Astrocyte (in vitro differentiated cells and primary cell): ENCODE data around the gene IP6K1. TPM values are rescaled to one million over a fixed set of nuclear protein-coding genes. Genes with fewer than 3 reads are reported as not detected.

ENCODE experiments used
- DNase-seq: peaks from one replicate; pipeline ENCODE4 v3.0.0-alpha.2; 2010; ENCODE audit warnings: low read depth
- FAIRE-seq: peaks from 2 replicates; lab custom pipeline; 2011; peaks lifted over from hg19 to GRCh38; lab: Jason Lieb, UNC
- H2AFZ ChIP-seq: 2 replicates; pipeline ENCODE4 v1.6.0; 2012; ENCODE audit warnings: low read depth, low read length, inconsistent platforms
- H3K27ac ChIP-seq: 2 replicates; pipeline ENCODE4 v1.5.1; 2011; ENCODE audit warnings: low read depth, low read length, inconsistent platforms
- H3K27me3 ChIP-seq: 2 replicates; pipeline ENCODE4 v1.6.0; 2011; ENCODE audit warnings: low read length, inconsistent platforms; ENCODE audit not compliant: insufficient read depth
- H3K36me3 ChIP-seq: 2 replicates; pipeline ENCODE4 v1.5.1; 2011; ENCODE audit warnings: low read length, inconsistent platforms; ENCODE audit not compliant: insufficient read depth
- H3K4me1 ChIP-seq: 2 replicates; pipeline ENCODE4 v1.5.1; 2011; ENCODE audit warnings: low read length, inconsistent platforms; ENCODE audit not compliant: insufficient read depth
- H3K4me2 ChIP-seq: 2 replicates; pipeline ENCODE4 v1.6.0; 2012; ENCODE audit warnings: low read length, inconsistent platforms
- H3K4me3 ChIP-seq: 2 replicates; pipeline ENCODE4 v1.5.1; 2011; ENCODE audit warnings: low read depth, mild to moderate bottlenecking, low read length, inconsistent platforms; ENCODE audit not compliant: insufficient read depth
- H3K79me2 ChIP-seq: 2 replicates; pipeline ENCODE4 v1.6.0; 2012; ENCODE audit warnings: mild to moderate bottlenecking, low read length, inconsistent platforms; ENCODE audit not compliant: insufficient read depth
- H3K9ac ChIP-seq: 2 replicates; pipeline ENCODE4 v1.6.0; 2012; ENCODE audit warnings: mild to moderate bottlenecking, low read length, inconsistent platforms
- H3K9me3 ChIP-seq: 2 replicates; pipeline ENCODE4 v1.5.1; 2012; ENCODE audit warnings: low read depth, mild to moderate bottlenecking, low read length, inconsistent platforms; ENCODE audit not compliant: insufficient read depth
- H4K20me1 ChIP-seq: 2 replicates; pipeline ENCODE4 v1.6.0; 2012; ENCODE audit warnings: low read length, inconsistent platforms; ENCODE audit not compliant: insufficient read depth
- H3K27ac Mint-ChIP-seq: one replicate; pipeline ENCODE4 v1.8.0; 2021; ENCODE audit warnings: mild to moderate bottlenecking, mixed read lengths; ENCODE audit not compliant: unreplicated experiment
- H3K27me3 Mint-ChIP-seq: one replicate; pipeline ENCODE4 v1.8.0; 2021; ENCODE audit warnings: low read depth, mixed read lengths; ENCODE audit not compliant: unreplicated experiment
- H3K36me3 Mint-ChIP-seq: one replicate; pipeline ENCODE4 v1.8.0; 2021; ENCODE audit warnings: low read depth, mixed read lengths; ENCODE audit not compliant: unreplicated experiment
- H3K4me1 Mint-ChIP-seq: one replicate; pipeline ENCODE4 v1.8.0; 2021; ENCODE audit warnings: low read depth, mixed read lengths; ENCODE audit not compliant: unreplicated experiment
- H3K4me3 Mint-ChIP-seq: one replicate; pipeline ENCODE4 v1.8.0; 2021; ENCODE audit warnings: mild to moderate bottlenecking, moderate library complexity, mixed read lengths; ENCODE audit not compliant: unreplicated experiment
- H3K9me3 Mint-ChIP-seq: one replicate; pipeline ENCODE4 v1.8.0; 2021; ENCODE audit warnings: mild to moderate bottlenecking, mixed read lengths; ENCODE audit not compliant: unreplicated experiment
- EZH2 ChIP-seq: IDR thresholded peaks from 2 replicates; pipeline ENCODE4 v1.6.1; 2012; ENCODE audit warnings: mild to moderate bottlenecking, low read length, inconsistent platforms; ENCODE audit not compliant: insufficient read depth
- total RNA-seq: library from RNA; stranded (reverse); gene quantifications from 2 replicates; pipeline ENCODE4 v1.2.1, GENCODE V29; 2021
- TF ChIP-seq, protein P1 (sequence below): IDR thresholded peaks from 2 replicates; pipeline ENCODE4 v1.5.1; 2011; ENCODE audit warnings: low read depth, mild to moderate bottlenecking, inconsistent platforms, low read length, moderate library complexity; ENCODE audit not compliant: insufficient read depth

IP6K1 gene
- total RNA-seq, 1 donor from 2014 or later: 38.3 TPM

DNA sequence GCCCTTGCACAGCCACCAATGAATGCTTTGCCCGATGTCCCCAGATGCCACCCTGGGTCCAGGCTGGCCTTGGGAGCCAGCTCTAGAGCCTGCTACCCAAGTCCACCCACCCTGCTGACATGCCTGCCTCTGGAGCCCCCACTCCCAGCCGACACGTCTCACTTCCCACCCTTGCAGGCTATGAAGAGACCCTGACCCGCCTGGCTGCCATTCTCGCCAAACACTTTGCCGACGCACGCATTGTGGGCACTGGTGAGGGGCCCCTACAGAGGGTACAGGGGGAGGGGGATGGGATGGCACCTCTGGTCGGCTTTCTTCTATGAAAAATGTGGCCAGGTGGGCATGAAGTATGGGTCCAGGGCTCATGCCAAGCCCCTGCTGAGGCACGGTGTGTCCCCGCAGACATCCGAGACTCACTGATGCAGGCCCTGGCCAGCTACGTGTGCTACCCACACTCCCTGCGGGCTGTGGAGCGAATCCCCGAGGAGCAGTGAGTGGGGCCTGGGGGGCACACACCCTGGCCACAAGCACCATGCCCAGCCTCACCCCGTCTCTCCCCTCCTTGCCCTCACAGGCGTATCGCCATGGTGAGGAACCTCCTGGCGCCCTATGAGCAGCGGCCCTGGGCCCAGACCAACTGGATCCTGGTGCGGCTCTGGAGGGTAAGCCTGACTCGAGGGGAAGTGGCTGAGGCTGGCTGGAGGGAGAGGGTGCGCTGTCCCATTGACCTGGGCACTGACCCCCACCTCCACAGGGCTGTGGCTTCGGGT lies 72.8 kb downstream of the IP6K1 start:
- peaks cover 2% of the 10 kb centered on the region for H3K4me1 ChIP-seq
- no peak for TF ChIP-seq EZH2
- TF ChIP-seq, protein P1, sequence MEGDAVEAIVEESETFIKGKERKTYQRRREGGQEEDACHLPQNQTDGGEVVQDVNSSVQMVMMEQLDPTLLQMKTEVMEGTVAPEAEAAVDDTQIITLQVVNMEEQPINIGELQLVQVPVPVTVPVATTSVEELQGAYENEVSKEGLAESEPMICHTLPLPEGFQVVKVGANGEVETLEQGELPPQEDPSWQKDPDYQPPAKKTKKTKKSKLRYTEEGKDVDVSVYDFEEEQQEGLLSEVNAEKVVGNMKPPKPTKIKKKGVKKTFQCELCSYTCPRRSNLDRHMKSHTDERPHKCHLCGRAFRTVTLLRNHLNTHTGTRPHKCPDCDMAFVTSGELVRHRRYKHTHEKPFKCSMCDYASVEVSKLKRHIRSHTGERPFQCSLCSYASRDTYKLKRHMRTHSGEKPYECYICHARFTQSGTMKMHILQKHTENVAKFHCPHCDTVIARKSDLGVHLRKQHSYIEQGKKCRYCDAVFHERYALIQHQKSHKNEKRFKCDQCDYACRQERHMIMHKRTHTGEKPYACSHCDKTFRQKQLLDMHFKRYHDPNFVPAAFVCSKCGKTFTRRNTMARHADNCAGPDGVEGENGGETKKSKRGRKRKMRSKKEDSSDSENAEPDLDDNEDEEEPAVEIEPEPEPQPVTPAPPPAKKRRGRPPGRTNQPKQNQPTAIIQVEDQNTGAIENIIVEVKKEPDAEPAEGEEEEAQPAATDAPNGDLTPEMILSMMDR: no peak

DNA sequence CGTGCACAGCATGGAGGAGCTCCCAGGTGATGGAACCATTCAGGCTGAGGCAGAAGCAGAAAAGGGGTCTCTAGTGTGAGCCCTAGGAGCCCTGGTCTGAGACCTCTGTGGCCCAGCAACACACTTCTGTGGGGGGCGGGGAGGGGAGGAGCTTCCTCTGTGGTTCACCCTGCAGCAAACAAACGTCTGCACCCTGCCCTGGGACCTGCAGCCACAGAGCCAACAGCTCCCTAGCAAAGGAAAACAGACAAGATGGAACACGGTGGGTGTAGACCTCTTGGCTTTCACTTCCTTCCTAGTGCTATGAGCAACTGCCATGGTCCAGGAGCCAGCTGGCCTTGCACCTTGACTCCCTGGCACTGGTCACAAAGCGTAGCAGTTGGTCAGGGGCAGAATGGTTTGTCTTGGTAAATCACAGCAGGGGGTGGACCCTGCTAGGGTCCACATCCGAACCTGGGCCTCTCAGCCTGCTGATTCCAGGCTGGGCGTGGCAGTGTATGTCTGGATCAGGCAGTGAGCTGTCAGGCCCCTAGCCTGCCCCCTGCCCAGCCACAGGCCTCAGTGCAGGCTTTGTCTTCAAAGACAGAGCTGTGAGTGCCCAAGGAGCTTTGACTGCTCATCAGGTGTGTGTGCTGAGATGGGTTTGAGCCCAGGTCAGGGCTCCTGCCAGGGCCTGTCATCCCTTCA lies 73.6 kb downstream of the IP6K1 start:
- no peak overlapping the region for H3K27ac ChIP-seq
- no peaks in the 10 kb centered on the region for H3K79me2 ChIP-seq
- H3K27me3 ChIP-seq: no peaks in the 10 kb centered on the region
- H3K4me3 Mint-ChIP-seq: no peak overlapping the region
- H4K20me1 ChIP-seq: peaks cover 17% of the 10 kb centered on the region
- H3K36me3 Mint-ChIP-seq: peaks cover 11% of the 10 kb centered on the region
- no peak for TF ChIP-seq EZH2
- TF ChIP-seq, protein P1: no peak
- H3K4me3 ChIP-seq: no peak overlapping the region
- no peak overlapping the region for H3K9ac ChIP-seq
- H2AFZ ChIP-seq: no peak overlapping the region
- no peak for DNase-seq
- no peak overlapping the region for H3K27ac Mint-ChIP-seq
- no peaks in the 10 kb centered on the region for H3K9me3 Mint-ChIP-seq
- FAIRE-seq: no peak
- no peaks in the 10 kb centered on the region for H3K4me1 Mint-ChIP-seq
- H3K36me3 ChIP-seq: no peaks in the 10 kb centered on the region
- no peak overlapping the region for H3K4me2 ChIP-seq
- no peaks in the 10 kb centered on the region for H3K27me3 Mint-ChIP-seq
- no peaks in the 10 kb centered on the region for H3K9me3 ChIP-seq
- no peaks in the 10 kb centered on the region for H3K4me1 ChIP-seq

More for the DNA sequence above, 72.8 kb downstream of the IP6K1 start:
- no peaks in the 10 kb centered on the region for H3K79me2 ChIP-seq
- no peaks in the 10 kb centered on the region for H3K27me3 ChIP-seq
- no peak overlapping the region for H3K27ac ChIP-seq
- H2AFZ ChIP-seq: no peak overlapping the region
- H3K27me3 Mint-ChIP-seq: no peaks in the 10 kb centered on the region
- peaks cover 21% of the 10 kb centered on the region for H4K20me1 ChIP-seq
- H3K27ac Mint-ChIP-seq: no peak overlapping the region
- H3K9me3 ChIP-seq: no peaks in the 10 kb centered on the region
- H3K36me3 ChIP-seq: no peaks in the 10 kb centered on the region
- H3K4me3 Mint-ChIP-seq: no peak overlapping the region
- peaks cover under 1% of the 10 kb centered on the region for H3K9me3 Mint-ChIP-seq
- FAIRE-seq (no peak), DNase-seq (no peak)
- no peak overlapping the region for H3K9ac ChIP-seq
- peaks cover 11% of the 10 kb centered on the region for H3K36me3 Mint-ChIP-seq
- peaks cover under 1% of the 10 kb centered on the region for H3K4me1 Mint-ChIP-seq
- no peak overlapping the region for H3K4me2 ChIP-seq
- no peak overlapping the region for H3K4me3 ChIP-seq
